GM18870 (cell line): Measurements from ENCODE around the gene PRDM10.
A peak's percentile ranks its signal among the peaks of the same experiment; 100 is the strongest.
"Not testable (repeated sequence)": the region's sequence is repeated elsewhere in the genome, so short reads cannot be mapped to it uniquely, and the experiment has no call there.

Experiments used
- ATAC-seq: cut with Tn5 transposase; IDR thresholded peaks from one replicate; pipeline ENCODE4 v1.9.1; 2021; ENCODE audit warnings: moderate library complexity; ENCODE audit not compliant: unreplicated experiment

PRDM10 gene

DNA sequence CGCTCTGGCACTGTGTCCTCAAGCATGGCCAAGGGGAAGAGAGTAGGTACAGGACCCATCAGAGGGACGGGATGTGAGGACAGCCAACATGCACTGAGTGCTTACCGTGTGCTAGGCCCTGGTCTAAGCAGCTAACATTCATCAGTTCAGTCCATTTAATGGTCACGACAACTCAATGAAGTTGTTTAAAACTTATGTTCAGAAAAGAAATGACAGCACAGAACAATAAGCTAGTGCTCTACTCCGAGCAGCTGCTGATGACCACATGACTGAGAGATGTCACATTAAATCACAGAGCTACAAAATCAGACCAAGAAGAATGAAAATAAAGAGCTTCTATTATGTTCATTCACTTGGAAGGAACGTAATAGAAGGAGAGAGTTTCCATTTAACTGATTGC lies 26.3 kb downstream of the PRDM10 start:
- no peak for ATAC-seq

DNA sequence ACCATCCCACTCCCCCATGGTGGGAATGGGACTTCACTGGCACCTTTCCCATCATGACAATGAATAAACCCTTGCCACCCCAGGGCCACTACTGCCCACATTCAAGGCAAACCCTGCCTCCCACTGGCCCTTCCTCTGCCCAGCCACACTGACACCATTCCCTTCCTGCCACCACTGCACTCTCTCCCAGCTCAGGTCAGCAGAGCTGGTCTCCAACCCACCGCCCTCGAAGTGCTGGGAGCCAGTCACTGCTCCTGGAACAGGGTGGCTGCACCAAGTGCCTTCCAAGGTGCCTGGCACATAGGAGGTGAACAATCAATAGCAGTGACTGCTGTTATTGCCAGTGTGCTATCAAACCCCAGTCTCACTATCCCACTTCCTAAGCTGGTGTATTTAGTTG lies 27.1 kb downstream of the PRDM10 start:
- ATAC-seq, result no peak

DNA sequence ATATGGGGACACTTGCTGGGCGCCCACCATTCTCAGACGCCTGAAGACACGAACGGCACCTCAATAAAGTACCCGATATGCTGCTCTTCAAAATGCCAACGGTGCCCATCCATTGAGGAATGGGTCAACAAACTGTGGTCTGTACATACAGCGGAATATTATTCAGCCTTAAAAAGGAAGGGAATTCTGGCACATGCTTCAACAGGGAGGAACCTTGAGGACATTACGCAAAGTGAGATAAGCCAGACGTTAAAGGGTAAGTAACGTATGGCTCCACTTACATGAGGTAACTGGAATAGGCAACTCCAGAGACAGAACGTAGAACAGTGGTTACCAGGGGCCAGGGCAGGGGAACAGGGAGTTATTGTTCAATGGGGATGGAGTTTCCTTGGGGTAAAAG lies 28.0 kb downstream of the PRDM10 start:
- ATAC-seq, result no peak

DNA sequence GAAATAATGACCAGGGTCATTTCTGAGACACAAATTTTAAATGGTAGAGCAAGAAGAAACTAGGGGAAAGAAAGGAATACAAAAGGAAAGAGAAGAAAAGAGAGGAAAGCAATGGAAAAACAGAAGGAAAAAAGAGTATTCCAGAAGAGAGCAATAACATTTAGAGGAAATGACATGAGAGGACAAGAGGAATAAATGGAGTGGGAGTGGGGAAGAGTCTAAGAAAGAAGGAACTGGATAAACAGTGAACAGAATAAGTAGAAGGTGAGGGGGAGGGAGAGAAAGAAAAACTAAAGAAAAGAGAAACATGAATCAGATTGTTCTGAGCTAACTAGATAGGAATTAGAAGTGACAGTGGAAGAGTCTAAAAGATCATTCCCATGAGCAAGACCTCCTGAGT lies 28.4 kb downstream of the PRDM10 start:
- no peak for ATAC-seq

DNA sequence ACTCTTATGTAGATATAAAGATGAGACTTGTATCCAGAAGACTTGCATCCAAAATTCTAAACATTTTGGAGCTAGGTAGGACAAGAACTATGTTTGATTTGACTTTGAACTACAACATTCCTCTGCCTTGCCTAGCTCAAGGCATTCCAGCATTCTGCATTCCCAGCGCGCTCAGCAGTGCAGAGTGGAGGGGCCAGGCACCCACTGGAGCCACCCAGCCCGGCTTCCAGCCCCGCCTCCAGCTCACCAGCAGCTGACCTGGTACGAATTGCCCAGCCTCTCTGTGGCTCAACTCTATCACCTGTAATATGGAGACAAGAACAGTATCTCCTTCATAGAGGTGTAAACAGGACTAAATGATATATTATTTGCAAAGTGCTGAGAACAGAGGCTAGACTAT lies 28.8 kb downstream of the PRDM10 start:
- no peak for ATAC-seq

DNA sequence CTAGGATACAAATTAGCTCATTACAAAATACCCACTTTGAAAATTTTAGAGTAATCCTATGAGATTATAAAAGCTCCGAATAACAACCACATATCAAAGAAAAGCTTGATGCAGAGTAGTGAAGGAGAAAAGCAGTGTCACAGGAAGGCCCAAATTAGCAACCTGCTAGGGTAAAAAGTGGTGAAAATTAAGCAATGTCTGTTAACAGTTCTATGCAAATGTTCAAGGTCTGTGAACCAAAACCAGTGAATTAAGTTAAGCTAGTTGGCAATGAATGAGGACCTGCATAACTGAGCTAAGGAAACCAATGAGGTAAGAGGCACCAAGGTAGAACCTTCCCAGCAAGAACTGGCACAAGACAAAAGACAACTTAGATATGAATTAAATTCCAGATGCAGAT lies 29.6 kb downstream of the PRDM10 start:
- ATAC-seq, result peak; percentile 84

DNA sequence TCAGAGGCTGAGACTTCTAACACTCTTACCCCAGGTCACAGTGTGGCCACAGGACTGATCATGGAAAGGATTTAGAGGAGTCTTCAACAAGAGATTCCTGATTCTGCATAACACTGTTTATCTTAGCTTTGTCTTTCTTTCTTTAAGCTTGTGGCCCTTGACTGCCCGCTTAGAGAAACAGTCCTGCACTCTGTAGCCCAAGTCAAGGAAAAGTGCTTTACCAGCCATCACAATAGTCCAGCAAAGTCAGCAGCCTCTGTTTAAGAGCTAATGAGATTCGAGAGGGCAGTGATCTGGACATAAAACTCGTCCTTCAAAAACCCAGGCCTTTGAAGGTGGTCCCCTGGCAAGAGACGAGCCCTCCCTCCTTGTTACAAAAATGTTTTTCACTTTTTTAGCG lies 30.0 kb downstream of the PRDM10 start:
- no peak for ATAC-seq

DNA sequence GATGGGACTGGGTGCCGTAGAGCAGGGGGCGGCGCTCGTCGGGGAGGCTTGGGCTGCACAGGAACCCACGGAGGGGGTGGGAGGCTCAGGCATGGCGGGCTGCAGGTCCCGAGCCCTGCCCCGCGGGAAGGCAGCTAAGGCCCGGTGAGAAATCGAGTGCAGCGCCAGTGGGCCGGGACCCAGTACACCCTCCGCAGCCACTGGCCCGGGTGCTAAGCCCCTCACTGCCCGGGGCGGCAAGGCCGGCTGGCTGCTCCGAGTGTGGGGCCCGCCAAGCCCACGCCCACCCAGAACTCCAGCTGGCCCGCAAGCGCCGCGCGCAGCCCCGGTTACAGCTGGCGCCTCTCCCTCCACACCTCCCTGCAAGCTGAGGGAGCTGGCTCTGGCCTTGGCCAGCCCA lies 30.8 kb downstream of the PRDM10 start:
- not testable (repeated sequence) for ATAC-seq

DNA sequence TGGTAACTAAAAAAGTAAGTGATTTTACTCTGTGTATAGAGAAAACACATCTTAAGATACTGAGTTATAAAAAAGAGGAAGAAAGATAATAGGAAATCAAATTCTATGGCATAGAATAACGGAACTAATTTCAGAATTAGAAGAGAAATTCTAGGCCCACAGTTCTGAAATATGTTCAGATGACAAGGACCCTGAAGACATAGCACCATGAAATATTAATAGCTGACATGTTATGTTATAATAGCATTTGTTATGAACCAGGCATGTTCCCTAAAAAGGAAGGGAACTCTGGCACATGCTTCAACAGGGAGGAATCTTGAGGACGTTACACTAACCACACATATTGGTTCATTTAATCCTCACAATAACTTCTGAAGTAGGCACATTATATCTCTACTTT lies 32.7 kb downstream of the PRDM10 start:
- ATAC-seq, result no peak

DNA sequence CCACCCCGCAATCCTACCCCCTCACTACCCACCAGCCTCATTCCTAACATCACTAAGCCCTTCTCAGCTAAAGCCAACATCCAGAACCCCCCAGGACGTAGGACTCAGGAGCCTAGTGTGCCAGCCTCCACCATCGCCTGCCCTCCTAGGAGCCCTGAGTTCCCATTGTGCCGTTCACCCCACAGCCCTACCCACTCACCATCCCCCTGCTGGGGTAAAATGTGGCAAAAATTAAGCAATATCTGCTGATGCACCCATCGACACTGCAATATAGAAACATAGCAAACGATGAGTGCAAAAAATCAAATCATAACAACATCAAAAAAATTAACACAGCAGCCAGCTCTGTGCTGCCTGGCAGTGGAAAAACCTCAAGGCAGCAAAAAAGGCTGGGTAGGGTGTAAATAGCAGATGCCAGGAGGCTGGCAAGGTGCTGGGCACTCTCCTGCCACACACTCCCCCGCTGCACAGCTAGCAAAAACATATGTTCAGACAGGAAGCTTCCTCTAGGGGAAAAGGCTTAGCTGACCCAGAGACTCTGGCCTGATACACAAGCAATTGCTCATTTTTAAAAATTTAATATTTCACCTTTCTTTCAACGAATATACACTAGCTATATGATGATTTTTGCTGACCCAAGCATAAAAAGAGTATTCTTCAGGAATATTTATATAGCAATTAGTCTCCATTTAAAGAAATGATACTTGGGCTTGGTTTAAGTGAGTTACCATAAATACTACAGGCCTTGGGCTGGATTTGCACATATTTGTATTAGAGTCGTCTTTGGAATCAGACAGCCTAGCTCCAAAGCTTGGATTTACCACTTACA lies 33.8 kb downstream of the PRDM10 start:
- ATAC-seq, result no peak

DNA sequence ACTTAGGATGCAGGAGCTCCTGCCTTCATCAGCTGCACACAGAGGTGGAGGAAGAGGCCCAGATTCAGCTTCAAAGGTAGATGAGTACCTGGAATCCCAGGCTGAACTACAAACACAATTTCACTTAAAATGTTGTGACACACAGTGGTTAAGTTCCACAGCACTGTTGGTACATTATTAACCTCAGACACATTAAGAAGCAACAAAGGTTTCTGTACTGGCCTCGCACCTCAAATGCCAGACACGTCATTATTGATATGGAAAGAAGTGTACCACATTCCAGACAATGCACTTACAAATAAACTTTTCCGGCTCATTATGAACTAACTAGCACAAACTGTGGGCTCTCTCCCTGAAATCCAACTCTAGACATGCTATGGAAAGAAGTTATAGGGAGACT lies 34.6 kb downstream of the PRDM10 start:
- ATAC-seq, result no peak

DNA sequence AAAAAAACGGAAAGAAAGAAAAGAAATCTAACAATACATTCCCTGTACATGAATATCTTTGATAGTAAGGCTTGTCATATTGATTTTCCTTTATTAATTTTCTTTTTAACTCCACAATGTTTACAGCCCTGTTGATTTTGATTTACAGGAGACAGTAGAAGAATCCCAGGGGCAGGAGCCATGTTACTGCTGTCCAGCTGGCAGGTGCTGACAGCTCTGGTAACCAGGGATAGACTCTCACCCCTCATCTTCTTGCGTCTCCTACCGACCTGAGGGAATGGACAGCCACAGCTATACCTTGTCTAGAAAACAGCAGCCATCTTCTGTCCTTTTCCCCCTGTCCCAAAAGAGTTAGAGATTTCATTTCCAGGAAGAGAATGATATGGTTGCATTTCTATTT lies 37.4 kb downstream of the PRDM10 start:
- no peak for ATAC-seq

DNA sequence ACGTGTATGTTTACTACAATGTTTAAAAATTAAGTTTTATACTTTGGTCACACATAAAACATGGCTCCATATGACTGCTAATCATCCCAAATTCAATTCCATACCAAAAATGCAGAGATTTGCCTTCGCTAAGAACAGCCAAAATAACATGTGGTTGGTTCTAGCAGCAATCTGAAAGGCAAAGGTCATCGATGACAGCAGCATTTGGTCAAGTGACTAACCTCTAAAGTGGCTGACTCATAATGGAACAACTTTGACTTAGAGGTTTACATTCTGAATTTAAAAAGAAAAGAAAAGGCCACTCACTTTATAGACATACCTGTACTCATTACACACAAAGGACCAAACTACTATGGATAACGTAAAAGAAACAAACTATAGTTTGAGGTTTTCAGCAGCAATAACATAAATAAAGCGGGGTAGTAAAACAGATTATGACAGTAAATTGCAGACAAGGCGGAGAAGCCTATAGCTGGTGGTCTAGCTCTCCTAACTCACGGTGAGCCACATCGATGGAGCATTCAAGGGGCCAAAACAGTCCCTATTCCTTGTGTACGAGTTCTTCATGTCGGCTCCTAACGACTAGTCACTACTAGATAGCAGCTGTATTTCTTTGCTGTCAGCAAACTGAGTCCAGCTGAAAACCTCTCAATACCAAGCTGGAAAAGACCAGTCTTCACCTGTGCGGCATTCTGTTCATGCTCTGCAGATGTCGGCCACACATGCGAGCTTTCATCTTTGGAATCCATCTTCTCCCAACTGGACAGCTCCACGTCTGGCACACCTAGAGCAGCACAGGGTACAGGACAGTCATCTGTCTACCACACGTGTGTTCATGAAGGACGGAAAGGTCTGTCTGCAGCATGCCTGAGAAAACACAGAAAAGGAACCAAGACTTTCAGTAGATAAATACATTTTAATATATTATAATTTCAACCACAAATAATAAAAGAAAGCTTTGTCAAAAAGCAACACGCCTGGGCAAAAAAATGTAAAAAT lies 42.1 kb downstream of the PRDM10 start:
- peak; percentile 92 for ATAC-seq

DNA sequence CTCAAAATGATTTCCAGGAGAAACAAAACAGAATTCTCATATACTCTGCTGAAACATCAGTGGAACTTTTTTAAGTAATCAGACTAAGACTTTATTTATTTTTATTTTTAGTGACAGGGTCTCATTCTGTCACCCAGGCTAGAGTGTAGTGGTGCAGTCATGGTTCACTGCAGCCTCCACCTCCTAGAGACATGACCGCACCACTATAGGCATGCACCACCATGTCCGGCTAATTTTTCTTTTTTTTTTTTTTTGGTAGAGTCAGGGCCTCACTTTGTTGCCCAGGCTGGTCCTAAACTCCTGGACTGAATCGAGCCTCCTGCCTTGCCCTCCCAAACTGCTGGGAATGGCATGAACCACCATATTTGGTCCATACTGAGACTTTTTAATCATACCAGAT lies 42.9 kb downstream of the PRDM10 start:
- no peak for ATAC-seq

DNA sequence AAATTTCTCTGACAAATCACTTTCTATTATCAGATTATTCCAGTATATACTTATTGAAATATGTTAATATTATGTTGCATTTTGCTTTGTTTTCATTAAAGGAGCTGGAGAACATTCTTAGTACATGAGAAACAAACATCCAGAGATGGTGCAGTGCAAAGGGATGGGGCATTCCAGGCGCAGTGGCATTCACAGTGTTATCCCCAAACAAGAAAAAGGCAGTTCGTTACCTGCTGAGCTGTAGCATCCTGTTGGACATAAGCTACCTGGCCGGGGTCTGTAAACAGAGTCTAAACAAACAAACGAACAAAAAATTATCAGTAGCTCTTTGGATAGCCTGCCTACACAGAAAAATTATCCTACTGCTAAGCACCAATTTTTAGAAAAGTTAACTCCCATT lies 47.4 kb downstream of the PRDM10 start:
- ATAC-seq, result no peak

DNA sequence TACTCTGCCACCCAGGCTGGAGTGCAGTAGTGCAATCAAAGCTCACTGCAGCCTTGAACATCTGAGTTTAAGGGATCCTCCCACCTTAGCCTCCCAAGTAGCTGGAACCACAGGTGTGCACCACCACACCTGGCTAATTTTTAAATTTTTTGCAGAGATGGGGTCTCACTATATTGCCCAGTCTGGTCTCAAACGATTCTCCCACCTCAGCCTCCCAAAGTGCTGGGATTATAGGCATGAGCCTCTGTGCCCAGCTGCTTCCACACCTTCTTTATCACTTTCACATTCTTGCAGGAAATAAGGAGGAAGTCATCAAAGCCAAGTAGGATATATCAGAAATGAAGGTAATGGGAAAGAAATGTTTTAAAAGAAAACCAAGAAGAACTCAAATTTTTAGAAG lies 47.9 kb downstream of the PRDM10 start:
- not testable (repeated sequence) for ATAC-seq

DNA sequence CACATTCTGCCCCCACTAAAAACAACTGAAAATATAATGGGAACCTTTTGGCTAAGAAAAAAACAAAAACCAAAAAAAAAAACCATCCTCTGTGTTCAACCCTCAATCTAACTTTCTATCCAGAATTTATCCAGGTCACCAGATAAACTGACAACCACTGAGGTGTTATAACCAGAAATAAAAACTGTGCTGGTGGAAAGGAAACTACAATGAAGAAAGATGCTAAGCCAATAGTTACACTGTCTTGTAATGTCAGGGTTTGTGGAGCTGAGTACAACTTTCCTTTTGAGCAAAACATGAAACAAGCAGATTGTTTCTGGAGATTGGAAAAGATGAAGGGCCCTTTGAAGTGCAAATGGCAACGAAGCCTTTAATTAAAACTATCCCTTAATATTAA lies 50.8 kb downstream of the PRDM10 start:
- no peak for ATAC-seq

DNA sequence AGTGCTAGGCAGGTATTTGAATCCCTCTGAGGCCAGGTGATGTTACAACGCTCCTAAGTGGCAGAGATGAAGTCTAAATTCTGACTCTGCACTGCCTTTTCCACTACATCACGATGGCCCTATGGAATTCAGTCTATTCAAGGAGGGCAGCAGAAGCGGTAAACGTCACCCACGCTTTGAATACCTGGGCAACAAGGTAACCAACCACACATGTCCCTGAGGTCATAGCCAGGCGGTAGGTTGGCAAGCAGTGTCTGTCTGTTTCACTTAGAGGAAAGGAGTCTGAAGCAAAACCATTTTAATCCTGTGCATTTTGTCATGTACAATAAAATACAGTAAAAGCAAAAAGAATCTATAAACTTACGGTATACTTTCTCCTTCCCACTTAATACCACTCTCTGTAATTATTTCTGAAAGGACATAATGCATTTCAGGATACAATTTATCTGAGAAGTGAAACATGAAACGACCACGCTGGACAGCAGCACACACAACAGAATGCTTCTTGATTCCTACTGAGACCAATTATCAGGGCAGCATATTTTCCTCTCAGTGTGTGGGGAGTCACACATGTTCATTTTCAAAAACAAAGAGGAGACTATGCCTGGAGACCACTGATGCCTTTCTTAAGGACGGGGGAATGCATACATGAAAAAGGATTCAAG lies 51.3 kb downstream of the PRDM10 start:
- ATAC-seq, result no peak

DNA sequence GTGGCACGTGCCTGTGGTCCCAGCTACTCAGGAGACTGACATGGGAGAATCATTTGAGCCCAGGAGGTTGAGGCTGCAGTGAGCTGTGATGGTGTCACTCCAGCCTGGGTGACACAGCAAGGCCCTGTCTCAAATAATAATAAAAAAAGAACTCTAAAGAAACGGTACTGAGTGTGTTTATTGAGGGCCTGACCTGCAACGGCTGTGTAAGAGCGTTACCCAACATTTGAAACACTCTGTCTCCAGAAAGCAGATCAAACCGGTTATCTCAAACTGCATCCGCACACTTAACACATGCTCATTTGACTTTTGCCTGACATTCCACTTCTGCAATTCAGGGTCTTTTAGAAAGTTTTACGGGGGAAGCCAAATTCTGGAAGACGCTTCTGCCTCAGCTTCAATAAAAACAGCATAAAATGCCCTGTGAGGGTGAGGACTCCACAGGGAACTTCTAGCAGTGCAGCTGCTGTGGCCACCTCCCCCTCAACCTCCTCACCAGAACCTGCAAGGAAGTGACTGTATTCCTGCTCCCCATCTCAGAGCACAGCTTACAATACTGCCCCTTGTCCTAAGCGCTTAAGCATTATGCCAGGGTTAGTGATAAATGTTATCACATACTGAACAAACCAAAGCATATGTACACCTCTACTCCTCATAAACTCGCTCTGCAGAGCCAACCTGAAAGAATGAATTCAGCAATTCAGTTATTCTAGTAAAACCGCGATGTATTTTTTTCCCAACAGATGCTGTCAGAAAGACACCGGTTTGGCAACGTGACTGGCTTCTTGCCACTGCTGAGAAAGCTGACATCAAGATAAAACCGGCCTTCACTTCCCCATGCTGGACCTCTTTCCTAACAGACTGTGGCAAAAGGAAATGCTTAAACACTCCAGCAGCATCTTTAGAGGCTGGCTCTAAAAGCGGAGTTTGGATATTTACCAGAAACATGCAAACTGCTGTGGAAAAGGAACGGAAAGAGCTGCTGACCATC lies 52.2 kb downstream of the PRDM10 start:
- no peak for ATAC-seq

DNA sequence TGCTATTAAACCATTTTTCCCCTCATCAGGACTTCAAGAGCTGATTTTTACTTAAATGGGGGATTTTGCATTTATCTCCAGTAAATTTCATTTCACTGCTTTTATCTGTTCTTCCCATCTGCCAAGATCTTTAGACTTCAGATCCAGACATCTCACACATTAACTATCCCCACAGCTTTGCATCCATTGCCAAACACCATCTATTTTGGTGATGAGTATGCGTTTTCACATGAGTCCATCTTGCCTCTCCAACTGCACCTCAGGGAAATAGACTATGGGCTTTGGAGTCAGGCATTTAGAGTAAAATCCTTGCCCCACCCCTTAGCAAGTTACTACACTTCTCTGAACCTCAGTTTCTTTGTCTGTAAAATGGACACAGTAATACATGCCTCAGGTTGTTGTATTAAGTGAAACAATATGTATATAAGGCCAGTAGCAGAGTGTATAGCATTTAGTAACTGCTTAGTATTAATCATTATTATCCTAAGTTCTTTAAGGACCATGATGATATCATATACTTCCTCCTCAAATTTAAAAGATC lies 53.6 kb downstream of the PRDM10 start:
- no peak for ATAC-seq
